AG09319 (cell line): ENCODE data around the gene OR51T1.

Source experiments
- DNase-seq: peaks from one replicate; pipeline ENCODE4 v3.0.0-alpha.2; 2010; ENCODE audit warnings: low read depth; ENCODE audit errors: extremely low read depth
- CTCF ChIP-seq: IDR thresholded peaks from 2 replicates; pipeline ENCODE4 v1.5.1; 2011; ENCODE audit warnings: low read depth, mild to moderate bottlenecking, inconsistent platforms, low read length, moderate library complexity

OR51T1 gene

DNA sequence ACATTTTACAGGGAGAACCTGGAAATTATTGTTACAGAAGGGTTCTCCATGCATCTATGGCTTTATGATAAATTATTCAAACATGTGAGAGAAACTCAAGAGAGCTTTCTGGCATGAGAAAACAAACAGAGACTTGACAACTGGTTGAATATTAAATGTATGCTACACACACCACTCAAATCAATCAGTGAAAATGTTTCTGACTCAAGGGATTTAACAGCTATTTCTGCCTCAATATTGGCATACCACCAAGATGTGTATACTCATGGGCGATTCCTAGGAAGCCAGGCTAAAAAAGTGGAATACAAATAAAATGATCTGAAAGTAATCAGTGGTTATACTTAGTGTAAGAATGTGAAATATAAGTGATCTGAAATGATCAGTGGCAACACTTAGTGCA lies 15.8 kb upstream of the OR51T1 start:
- DNase-seq, result no peak
- no peak for TF ChIP-seq CTCF

- no peak for TF ChIP-seq CTCF
- DNase-seq, result no peak
These were observed 512 bp upstream of the OR51T1 start for GRCh38 chr11:4881188-4881587.

DNA sequence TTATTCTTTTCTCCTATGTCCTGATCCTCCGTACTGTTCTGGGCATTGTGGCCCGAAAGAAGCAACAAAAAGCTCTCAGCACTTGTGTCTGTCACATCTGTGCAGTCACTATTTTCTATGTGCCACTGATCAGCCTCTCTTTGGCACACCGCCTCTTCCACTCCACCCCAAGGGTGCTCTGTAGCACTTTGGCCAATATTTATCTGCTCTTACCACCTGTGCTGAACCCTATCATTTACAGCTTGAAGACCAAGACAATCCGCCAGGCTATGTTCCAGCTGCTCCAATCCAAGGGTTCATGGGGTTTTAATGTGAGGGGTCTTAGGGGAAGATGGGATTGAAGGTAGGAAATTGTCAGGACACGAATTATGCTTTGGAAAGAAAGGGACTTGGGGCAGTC lies 843 bp downstream of the OR51T1 start:
- TF ChIP-seq CTCF, result no peak
- no peak for DNase-seq

DNA sequence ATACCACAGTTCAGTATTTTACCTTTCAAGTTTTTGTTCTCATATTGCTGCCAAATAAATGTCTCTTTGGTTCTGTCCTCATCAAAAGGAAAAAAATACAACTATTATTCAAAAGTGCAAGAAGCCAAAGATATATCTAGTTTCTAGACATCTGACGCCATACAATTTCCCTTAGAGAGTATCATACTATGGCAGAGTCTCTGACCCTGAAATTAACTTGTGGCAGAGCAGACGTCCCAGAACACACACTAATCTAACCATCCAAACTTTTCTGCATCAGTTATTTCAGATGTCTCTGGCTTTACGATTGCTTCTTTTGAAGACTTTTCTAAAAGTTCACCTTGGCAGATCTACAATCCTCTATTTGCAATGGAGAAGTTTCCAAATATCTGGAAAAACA lies 2.7 kb downstream of the OR51T1 start:
- no peak for DNase-seq
- no peak for TF ChIP-seq CTCF

DNA sequence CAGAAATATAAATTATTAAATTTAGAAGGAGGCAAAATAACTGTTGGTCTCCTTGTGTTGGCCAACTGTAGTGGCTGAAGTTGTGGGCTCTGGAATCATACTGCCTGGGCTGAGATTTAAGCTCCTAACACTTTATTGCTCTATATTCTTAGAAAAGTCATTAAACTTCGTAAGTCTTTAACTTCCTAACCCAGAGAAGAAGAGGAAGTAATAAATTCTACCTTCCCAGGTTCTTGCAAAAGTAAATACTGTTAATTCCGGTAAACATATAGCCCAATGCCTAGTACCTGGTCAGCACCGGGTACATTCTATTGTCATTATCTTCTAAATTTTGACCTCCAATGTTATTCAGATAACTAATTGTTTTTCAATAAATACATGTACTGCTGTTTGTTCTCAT lies 4.5 kb downstream of the OR51T1 start:
- no peak for DNase-seq
- no peak for TF ChIP-seq CTCF

- TF ChIP-seq CTCF, result no peak
These were observed 5.9 kb downstream of the OR51T1 start for GRCh38 chr11:4887591-4887990.

GRCh38 chr11:4890279-4890678 lies 8.6 kb downstream of the OR51T1 start:
- DNase-seq, result no peak
- TF ChIP-seq CTCF, result no peak

More at GRCh38 chr11:4887591-4887990, 5.9 kb downstream of the OR51T1 start:
- no peak for DNase-seq
